CD4-positive, alpha-beta memory T cell (primary cell): Measurements from ENCODE around the gene THPO. TPM values are rescaled to one million over a fixed set of nuclear protein-coding genes. Genes with fewer than 3 reads are reported as not detected.

Source experiments
- CTCF ChIA-PET: fragments of 350-600 bp; sonication (Branson Sonifier 250); formaldehyde crosslinking; loops from one replicate; lab custom pipeline; 2021; ENCODE audit warnings: inconsistent platforms; ENCODE audit not compliant: partially characterized antibody; lab: Charles Lee
- POLR2A ChIA-PET: fragments of 350-600 bp; sonication (Branson Sonifier 250); formaldehyde crosslinking; loops from one replicate; lab custom pipeline; 2021; ENCODE audit not compliant: partially characterized antibody; lab: Charles Lee
- DNase-seq, 5 donors: peaks; one replicate each; pipeline versions ENCODE4 v3.0.0 to v3.0.0-alpha.2; 2020 to 2022; ENCODE audit warnings: mixed read lengths in 1 of 5
- H3K27ac ChIP-seq: one replicate; pipeline ENCODE4 v1.7.0; 2013; ENCODE audit warnings: low read depth, low read length
- H3K27me3 ChIP-seq: 2 replicates; pipeline ENCODE4 v1.7.0; 2013; ENCODE audit warnings: mild to moderate bottlenecking, low read length, moderate library complexity; ENCODE audit not compliant: insufficient read depth
- H3K36me3 ChIP-seq: 2 replicates; pipeline ENCODE4 v1.7.0; 2013; ENCODE audit warnings: mild to moderate bottlenecking, low read length, moderate library complexity; ENCODE audit not compliant: insufficient read depth
- H3K4me1 ChIP-seq: 2 replicates; pipeline ENCODE4 v1.7.0; 2013; ENCODE audit warnings: mild to moderate bottlenecking, low read length, moderate library complexity; ENCODE audit not compliant: insufficient read depth
- H3K4me3 ChIP-seq, 2 donors: one replicate each; pipeline ENCODE4 v1.7.0; 2013; ENCODE audit warnings: low read length in 2 of 2, mild to moderate bottlenecking in 1 of 2
- H3K9me3 ChIP-seq, 2 donors: one replicate each; pipeline ENCODE4 v1.7.0; 2013; ENCODE audit warnings: low read length in 2 of 2, control low read depth in 1 of 2; ENCODE audit not compliant: control insufficient read depth in 1 of 2
- H3K27ac Mint-ChIP-seq, 7 donors: one replicate each; pipeline ENCODE4 v1.8.0; 2020 to 2021; ENCODE audit warnings: mixed read lengths in 7 of 7, mild to moderate bottlenecking in 6 of 7, inconsistent platforms in 3 of 7, moderate library complexity in 3 of 7
- H3K27me3 Mint-ChIP-seq, 2 donors: one replicate each; pipeline ENCODE4 v1.8.0; 2020 to 2021; ENCODE audit warnings: mixed read lengths in 2 of 2
- H3K36me3 Mint-ChIP-seq, 2 donors: one replicate each; pipeline ENCODE4 v1.8.0; 2020 to 2021; ENCODE audit warnings: mixed read lengths in 2 of 2, inconsistent platforms in 1 of 2, mild to moderate bottlenecking in 1 of 2
- H3K4me1 Mint-ChIP-seq, 4 donors: one replicate each; pipeline ENCODE4 v1.8.0; 2020 to 2021; ENCODE audit warnings: mixed read lengths in 4 of 4, mild to moderate bottlenecking in 1 of 4
- H3K4me3 Mint-ChIP-seq, 8 donors: one replicate each; pipeline ENCODE4 v1.8.0; 2020 to 2021; ENCODE audit warnings: mixed read lengths in 8 of 8, mild to moderate bottlenecking in 7 of 8, moderate library complexity in 6 of 8, inconsistent platforms in 3 of 8
- H3K9me3 Mint-ChIP-seq, 8 donors: one replicate each; pipeline ENCODE4 v1.8.0; 2020 to 2021; ENCODE audit warnings: mixed read lengths in 8 of 8, mild to moderate bottlenecking in 5 of 8, inconsistent platforms in 3 of 8, moderate library complexity in 1 of 8
- intact Hi-C: fragments of 100-400 bp; cut with micrococcal nuclease; formaldehyde crosslinking; loops from one replicate; pipeline ENCODE4 v1.15.1; 2023
- polyA plus RNA-seq, 2 donors: library from polyadenylated mRNA; unstranded; fragments of 300-500 nt; fragmentation: Illumina TruSeq; gene quantifications; one replicate each; pipeline ENCODE4 v1.2.3, GENCODE V29; 2021
- total RNA-seq, 2 experiments: library from RNA; stranded (reverse); gene quantifications; one replicate each; pipeline ENCODE4 v1.2.3, GENCODE V29; 2021

The THPO gene
- total and polyA plus RNA-seq, 4 experiments from 2014 or later, result not detected

DNA sequence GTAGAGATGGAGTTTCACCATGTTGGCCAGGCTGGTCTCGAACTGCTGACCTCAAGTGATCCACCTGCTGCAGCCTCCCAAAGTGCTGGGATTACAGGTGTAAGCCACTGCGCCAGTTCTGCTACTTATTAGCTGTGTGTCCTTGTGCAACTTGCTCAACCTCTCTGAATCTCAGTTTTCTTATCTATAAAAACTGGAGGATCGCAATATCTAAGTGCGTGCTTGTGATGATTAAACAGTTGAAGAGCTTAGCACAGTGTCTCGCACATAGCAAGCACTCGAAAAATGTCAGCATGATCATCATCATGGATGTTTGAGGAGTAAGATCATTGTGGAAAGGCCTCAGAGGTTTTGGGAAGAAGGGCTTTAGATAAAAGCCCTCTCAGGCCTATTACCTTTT, 27.4 kb downstream of the THPO start:
- H3K36me3 Mint-ChIP-seq, result peaks cover 1 to 3% of the 10 kb centered on the region in 2 donors
- ChIA-PET POLR2A (no interaction called here), CTCF (interaction anchor here (0.9 to 2.3 kb wide), 4 partner anchors 20 to 191 kb away, joined by 3 to 12 read pairs (median 4); no protein-coding TSS in a partner anchor)
- H3K27me3 Mint-ChIP-seq, result no peaks in the 10 kb centered on the region
- no peaks in the 10 kb centered on the region for H3K9me3 Mint-ChIP-seq
- H3K4me1 Mint-ChIP-seq, result peaks cover 0 to 5% (median under 1%) of the 10 kb centered on the region in 4 donors
- H3K27me3 ChIP-seq, result no peaks in the 10 kb centered on the region
- no peaks in the 10 kb centered on the region for H3K36me3 ChIP-seq
- no peak overlapping the region for H3K27ac ChIP-seq
- H3K27ac Mint-ChIP-seq, result peak overlapping the region in 1 of 7 donors; percentile 29
- H3K4me3 Mint-ChIP-seq, result no peak overlapping the region
- no peaks in the 10 kb centered on the region for H3K9me3 ChIP-seq
- DNase-seq, result no peak
- H3K4me3 ChIP-seq, result no peak overlapping the region
- intact Hi-C loops, result loop anchor here (5.0 kb wide), 1 partner anchor 117 kb away; no protein-coding TSS in a partner anchor
- peaks cover 10% of the 10 kb centered on the region for H3K4me1 ChIP-seq

DNA sequence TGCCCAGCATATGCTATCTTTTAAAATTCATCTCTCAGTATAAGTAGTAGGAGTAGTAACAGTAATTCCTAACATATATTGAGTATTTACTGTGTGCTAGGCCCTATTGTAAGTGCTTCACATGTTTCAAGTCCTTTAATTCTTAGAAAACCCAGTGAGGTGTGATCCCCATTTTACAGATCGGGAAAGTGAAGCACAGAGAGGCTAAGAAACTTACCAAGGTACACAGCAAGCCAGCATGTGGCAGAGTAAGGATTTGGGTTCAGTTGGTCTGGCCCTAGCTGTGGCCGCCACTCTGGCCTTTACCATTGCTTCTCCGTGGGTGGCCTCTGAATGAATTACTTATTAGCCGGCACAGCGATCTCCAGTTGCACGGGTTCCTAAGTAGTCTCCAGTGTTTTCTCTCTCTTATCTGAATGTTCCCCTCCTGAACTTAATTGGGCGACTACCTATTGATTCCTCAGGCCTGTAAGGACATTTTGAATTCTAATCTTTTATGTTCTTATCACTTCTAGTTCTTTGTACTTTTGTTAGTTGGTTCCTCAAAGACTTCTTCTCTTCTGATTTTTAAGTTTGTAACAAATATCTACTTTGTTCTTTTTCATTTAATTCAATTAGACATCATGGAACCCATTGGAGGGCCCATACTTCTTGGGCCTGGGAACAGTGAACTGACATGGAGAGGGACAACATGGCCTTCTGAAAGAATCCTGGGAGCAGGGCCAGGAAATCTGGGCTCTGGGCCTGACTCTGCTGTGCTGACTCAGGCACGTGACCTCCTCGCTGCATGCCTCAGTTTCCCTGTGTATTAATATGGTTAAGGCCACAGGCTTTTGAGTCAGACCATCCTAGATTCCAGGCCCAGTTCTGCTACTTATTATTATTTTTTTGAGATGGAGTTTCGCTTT, 28.2 kb downstream of the THPO start:
- H3K4me3 Mint-ChIP-seq, result no peak overlapping the region
- H3K27ac Mint-ChIP-seq, result peak overlapping the region in 2 of 7 donors; percentile 36 to 72

DNA sequence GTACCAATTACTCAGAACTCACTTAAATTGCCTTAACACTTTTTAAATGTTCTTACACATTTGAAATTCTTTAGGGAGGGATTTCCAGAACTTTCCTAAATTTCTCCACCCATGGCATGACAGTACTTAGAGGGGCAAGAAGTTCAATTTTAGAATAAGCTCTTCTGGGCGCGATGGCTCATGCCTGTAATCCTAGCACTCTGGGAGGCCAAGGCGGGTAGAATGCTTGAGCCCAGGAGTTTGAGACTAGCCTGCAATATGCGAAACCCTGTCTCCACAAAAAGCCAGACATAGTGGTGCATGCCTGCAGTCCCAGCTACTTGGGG, 30.0 kb downstream of the THPO start:
- H3K27ac Mint-ChIP-seq, result no peak overlapping the region
- Histone ChIP-seq H3K27me3 (no peaks in the 10 kb centered on the region), H3K9me3 (no peaks in the 10 kb centered on the region), H3K36me3 (no peaks in the 10 kb centered on the region), H3K4me3 (no peak overlapping the region), H3K4me1 (no peaks in the 10 kb centered on the region), H3K27ac (no peak overlapping the region)
- no peaks in the 10 kb centered on the region for H3K9me3 Mint-ChIP-seq
- CTCF ChIA-PET, result interaction anchor here (0.6 to 1.3 kb wide), 2 partner anchors 24 to 453 kb away, joined by 3 to 6 read pairs; no protein-coding TSS in a partner anchor
- no peak for DNase-seq
- POLR2A ChIA-PET, result interaction anchor here (0.6 kb wide), 1 partner anchor 14 kb away, joined by 3 read pairs; the partner anchor contains the start of genes CLCN2 and POLR2H
- intact Hi-C loops, result no loop called here
- H3K4me3 Mint-ChIP-seq, result no peak overlapping the region
- H3K36me3 Mint-ChIP-seq, result peaks cover 0 to 8% of the 10 kb centered on the region in 2 donors
- no peaks in the 10 kb centered on the region for H3K27me3 Mint-ChIP-seq
- peaks cover 0 to 3% (median 0%) of the 10 kb centered on the region in 4 donors for H3K4me1 Mint-ChIP-seq

More for the DNA sequence above, 28.2 kb downstream of the THPO start:
- intact Hi-C loops, result loop anchor here (5.0 kb wide), 1 partner anchor 117 kb away; no protein-coding TSS in a partner anchor
- CTCF ChIA-PET, result interaction anchor here (1.3 to 1.6 kb wide), 2 partner anchors 20 to 22 kb away, joined by 3 to 5 read pairs; no protein-coding TSS in a partner anchor
- no peaks in the 10 kb centered on the region for H3K9me3 Mint-ChIP-seq
- Histone ChIP-seq H3K27ac (no peak overlapping the region), H3K4me1 (peaks cover 10% of the 10 kb centered on the region), H3K36me3 (no peaks in the 10 kb centered on the region), H3K9me3 (no peaks in the 10 kb centered on the region), H3K27me3 (no peaks in the 10 kb centered on the region), H3K4me3 (no peak overlapping the region)
- peaks cover 0 to 5% (median 2%) of the 10 kb centered on the region in 4 donors for H3K4me1 Mint-ChIP-seq
- no peak for DNase-seq
- H3K36me3 Mint-ChIP-seq, result peaks cover 0 to 6% of the 10 kb centered on the region in 2 donors
- POLR2A ChIA-PET, result no interaction called here
- no peaks in the 10 kb centered on the region for H3K27me3 Mint-ChIP-seq

DNA sequence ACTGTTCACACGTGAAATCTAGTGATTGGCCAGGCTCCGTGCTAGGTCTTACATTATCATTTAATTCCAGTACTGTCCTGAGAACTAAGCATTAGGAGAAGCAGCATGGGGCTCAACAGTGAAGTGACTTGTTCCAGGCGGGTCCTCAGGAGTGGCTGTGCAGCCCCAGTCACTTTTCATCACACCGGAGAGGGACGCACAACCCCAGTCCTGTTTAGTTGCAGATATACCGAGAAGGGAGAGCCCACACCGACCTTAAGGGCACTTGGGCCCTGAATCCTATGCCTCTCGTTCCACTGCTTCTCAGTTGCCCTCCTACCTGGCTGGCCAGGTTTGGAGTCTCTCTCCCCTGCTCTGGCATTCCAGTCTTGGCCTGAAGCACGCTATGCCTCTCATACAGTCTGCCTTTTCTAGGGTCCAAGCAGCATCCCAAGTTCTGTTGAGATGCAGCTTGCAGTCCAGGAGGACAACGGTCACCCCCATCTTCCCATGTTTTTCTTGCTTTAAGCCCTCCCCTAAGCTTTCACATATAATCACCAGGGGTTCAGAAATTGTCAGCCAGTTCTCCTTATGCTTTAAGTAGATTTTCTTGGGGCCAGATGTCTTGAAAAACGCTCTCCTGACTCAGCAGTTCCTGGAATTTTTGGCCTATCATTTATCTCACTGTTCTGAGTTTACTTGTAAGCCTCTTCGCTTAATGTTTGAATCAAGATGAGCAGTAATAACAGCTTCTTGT, 30.5 kb downstream of the THPO start:
- ChIA-PET POLR2A (no interaction called here), CTCF (interaction anchor here (1.3 kb wide), 1 partner anchor 24 kb away, joined by 6 read pairs; no protein-coding TSS in a partner anchor)
- Histone ChIP-seq H3K4me3 (no peak overlapping the region), H3K27ac (no peak overlapping the region), H3K9me3 (no peaks in the 10 kb centered on the region), H3K4me1 (no peaks in the 10 kb centered on the region), H3K36me3 (peaks cover 3% of the 10 kb centered on the region), H3K27me3 (no peaks in the 10 kb centered on the region)
- peaks cover 3 to 11% of the 10 kb centered on the region in 2 donors for H3K36me3 Mint-ChIP-seq
- DNase-seq, result no peak
- H3K4me1 Mint-ChIP-seq, result peaks cover 0 to 3% (median 0%) of the 10 kb centered on the region in 4 donors
- intact Hi-C loops, result no loop called here
- H3K4me3 Mint-ChIP-seq, result no peak overlapping the region
- no peaks in the 10 kb centered on the region for H3K27me3 Mint-ChIP-seq
- H3K27ac Mint-ChIP-seq, result no peak overlapping the region
- H3K9me3 Mint-ChIP-seq, result no peaks in the 10 kb centered on the region

DNA sequence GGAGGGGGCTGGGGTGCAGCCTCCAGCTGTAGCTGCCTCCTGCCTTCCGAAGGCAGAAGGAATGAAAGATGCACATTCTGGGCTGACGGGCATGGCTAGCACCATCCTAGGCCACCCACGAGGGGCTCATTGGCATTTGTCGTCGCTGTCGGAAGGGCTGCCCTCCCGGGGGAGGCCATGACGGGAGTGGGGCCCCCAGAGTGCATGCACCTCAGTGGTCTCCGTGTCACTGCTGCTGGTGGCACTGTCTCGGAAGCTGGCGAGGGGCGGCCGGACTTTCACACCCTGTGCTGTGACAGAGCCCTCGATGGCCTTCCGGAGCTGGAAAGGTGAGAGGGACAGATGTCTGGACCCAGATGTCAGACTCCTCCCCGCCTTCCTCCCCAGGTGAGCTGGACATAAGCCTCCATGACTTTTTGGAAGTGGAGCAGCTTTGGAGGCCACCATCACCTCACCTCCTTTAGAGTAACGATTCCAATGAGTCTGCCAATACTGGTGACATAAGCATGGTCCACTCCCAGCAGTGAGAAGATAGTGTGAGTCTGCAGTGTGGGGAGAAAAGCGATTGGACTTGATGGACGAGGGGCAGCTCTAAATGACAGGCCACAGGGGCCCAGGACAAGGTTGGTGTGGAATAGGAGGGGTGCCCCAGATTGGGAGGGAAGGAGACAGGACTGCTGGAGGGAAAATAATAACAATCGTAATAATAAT, 31.4 kb downstream of the THPO start:
- no peaks in the 10 kb centered on the region for H3K9me3 ChIP-seq
- H3K4me1 Mint-ChIP-seq, result peaks cover 0 to 4% (median 0%) of the 10 kb centered on the region in 4 donors
- H3K36me3 Mint-ChIP-seq, result peaks cover 4 to 11% of the 10 kb centered on the region in 2 donors
- intact Hi-C loops, result no loop called here
- peaks cover 3% of the 10 kb centered on the region for H3K36me3 ChIP-seq
- H3K9me3 Mint-ChIP-seq, result no peaks in the 10 kb centered on the region
- H3K27ac Mint-ChIP-seq, result no peak overlapping the region
- H3K4me3 Mint-ChIP-seq, result no peak overlapping the region
- H3K4me1 ChIP-seq, result no peaks in the 10 kb centered on the region
- ChIA-PET CTCF (no interaction called here), POLR2A (no interaction called here)
- H3K27me3 Mint-ChIP-seq, result no peaks in the 10 kb centered on the region
- DNase-seq, result no peak
- H3K27ac ChIP-seq, result no peak overlapping the region
- no peak overlapping the region for H3K4me3 ChIP-seq
- no peaks in the 10 kb centered on the region for H3K27me3 ChIP-seq

DNA sequence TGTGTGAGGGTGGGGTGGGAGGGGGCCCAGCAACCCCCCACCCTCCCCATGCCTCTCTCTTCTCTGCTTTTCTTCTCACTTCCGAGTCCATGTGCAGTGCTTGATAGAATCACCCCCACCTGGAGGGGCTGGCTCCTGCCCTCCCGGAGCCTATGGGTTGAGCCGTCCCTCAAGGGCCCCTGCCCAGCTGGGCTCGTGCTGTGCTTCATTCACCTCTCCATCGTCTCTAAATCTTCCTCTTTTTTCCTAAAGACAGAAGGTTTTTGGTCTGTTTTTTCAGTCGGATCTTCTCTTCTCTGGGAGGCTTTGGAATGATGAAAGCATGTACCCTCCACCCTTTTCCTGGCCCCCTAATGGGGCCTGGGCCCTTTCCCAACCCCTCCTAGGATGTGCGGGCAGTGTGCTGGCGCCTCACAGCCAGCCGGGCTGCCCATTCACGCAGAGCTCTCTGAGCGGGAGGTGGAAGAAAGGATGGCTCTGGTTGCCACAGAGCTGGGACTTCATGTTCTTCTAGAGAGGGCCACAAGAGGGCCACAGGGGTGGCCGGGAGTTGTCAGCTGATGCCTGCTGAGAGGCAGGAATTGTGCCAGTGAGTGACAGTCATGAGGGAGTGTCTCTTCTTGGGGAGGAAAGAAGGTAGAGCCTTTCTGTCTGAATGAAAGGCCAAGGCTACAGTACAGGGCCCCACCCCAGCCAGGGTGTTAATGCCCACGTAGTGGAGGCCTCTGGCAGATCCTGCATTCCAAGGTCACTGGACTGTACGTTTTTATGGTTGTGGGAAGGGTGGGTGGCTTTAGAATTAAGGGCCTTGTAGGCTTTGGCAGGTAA, 32.5 kb downstream of the THPO start:
- Histone ChIP-seq H3K9me3 (no peaks in the 10 kb centered on the region), H3K4me1 (no peaks in the 10 kb centered on the region), H3K27ac (no peak overlapping the region), H3K4me3 (no peak overlapping the region), H3K36me3 (peaks cover 3% of the 10 kb centered on the region), H3K27me3 (no peaks in the 10 kb centered on the region)
- H3K27me3 Mint-ChIP-seq, result no peaks in the 10 kb centered on the region
- H3K4me1 Mint-ChIP-seq, result peaks cover 0 to 15% (median under 1%) of the 10 kb centered on the region in 4 donors
- POLR2A ChIA-PET, result no interaction called here
- intact Hi-C loops, result no loop called here
- no peak for DNase-seq
- CTCF ChIA-PET, result no interaction called here
- peak overlapping the region in 1 of 7 donors; percentile 2 for H3K27ac Mint-ChIP-seq
- H3K36me3 Mint-ChIP-seq, result peaks cover 4 to 13% of the 10 kb centered on the region in 2 donors
- H3K4me3 Mint-ChIP-seq, result no peak overlapping the region
- H3K9me3 Mint-ChIP-seq, result no peaks in the 10 kb centered on the region
